ENCODE measurements around the gene KPNA5. TPM values are rescaled to one million over a fixed set of nuclear protein-coding genes. Genes with fewer than 3 reads are reported as not detected.

Gene KPNA5
- total and polyA plus RNA-seq, 11 donors, result 1.6 to 12.5 (median 7.7) TPM

DNA sequence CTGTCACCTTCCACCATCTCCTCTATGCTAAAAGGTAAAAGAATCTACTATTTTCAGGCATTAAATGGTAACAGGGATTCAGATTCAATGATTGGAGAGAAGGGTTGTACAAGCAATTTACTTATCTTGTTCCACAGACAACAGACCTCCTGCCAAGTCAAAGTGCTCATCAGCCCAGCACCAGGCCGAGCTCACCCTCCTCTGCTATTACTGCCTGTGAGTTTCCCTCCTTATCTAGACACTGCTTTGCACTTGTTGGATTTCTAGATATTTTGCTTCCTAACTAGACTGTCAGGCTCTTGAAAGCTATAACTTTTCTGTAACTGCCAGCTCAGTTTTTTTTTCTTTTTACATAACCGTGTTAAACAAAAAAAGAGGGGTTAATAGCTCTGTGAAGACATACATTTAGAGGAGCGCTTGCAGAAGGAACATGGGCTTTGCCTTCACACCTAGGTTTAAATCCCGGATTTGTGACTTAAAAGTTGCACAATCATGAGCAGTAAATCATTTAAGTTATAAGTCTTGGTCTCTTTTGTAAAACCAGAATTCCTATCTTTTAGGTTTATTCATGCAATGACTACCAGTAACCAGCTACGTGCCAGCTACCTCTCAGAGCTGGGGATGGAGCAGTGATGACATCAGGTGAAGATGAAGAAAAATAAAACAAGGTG lies 85.6 kb downstream of the KPNA5 start:
- H3K27ac ChIP-seq, result peak overlapping the region in 6 of 12 donors; percentile 1 to 54 (median 20)
- no peak for ATAC-seq

DNA sequence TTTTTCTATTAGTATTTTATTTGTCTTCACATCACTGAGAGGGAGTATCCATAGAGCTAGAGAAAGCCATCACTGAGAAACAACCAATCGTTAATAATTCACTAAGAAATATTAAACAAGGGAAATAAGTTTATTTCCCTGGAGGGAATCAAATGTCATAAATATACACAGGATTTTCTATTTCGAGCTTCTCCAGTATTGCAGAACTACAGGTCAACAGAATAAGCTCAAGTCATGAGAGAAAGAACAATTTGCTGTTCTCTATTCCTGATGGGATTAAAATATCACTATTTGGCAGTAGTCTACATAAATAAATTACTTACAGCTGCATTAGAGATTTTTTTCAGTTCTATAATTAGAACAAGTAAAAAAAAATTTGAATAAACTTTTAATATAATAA lies 86.7 kb downstream of the KPNA5 start:
- H3K27ac ChIP-seq, result peak overlapping the region in 2 of 12 donors; percentile 15 to 18
- intact Hi-C loops (cut with DNase I), result no loop called here

More for the DNA sequence above, 85.6 kb downstream of the KPNA5 start:
- Histone ChIP-seq H3K27me3 (peaks cover 0 to 57% (median 19%) of the 10 kb centered on the region in 9 donors), H3K9me3 (no peaks in the 10 kb centered on the region), H3K36me3 (no peaks in the 10 kb centered on the region), H3K4me1 (peaks cover 0 to 25% (median 6%) of the 10 kb centered on the region in 12 donors), H3K4me3 (no peak overlapping the region)
- no peak for TF ChIP-seq CTCF (IDR thresholded peaks at IDR 0.05)
- no peak for TF ChIP-seq POLR2A (IDR thresholded peaks at IDR 0.05)
- intact Hi-C loops (cut with DNase I), result no loop called here
- DNase-seq, result no peak
- WGBS, 4 donors, result 74 to 80% (median 77%) methylated on average over 5 of the region's 5 CpGs

DNA sequence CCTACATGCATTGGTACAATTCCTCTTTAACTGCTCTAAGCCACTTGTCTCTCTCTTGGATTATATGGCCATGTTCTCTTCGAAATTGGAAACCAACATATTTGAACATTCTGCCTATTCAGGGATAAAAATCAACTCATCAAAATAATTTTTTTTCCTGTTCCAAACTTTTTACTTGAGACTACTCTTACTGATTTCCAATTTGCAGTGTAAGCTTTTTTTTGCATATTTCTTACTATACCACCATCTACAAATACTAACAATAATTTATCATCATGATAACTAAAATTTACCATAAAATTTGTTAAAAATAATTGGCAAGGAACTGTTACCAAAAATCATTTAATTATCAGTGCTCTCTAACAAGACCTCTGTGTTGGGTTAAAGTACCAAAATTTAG lies 91.4 kb downstream of the KPNA5 start:
- H3K9me3 ChIP-seq, result no peaks in the 10 kb centered on the region
- peaks cover 0 to 3% (median 0%) of the 10 kb centered on the region in 9 donors for H3K27me3 ChIP-seq
- no peaks in the 10 kb centered on the region for H3K36me3 ChIP-seq
- DNase-seq, result no peak
- no peak overlapping the region for H3K4me3 ChIP-seq
- intact Hi-C loops (cut with DNase I), result loop anchor here in 2 of 10 donors (10.0 kb wide), 1 partner anchor 542 kb away; no protein-coding TSS in a partner anchor
- TF ChIP-seq POLR2A (IDR thresholded peaks at IDR 0.05) (no peak), CTCF (IDR thresholded peaks at IDR 0.05) (no peak)
- H3K27ac ChIP-seq, result no peak overlapping the region
- peaks cover 0 to 2% (median 0%) of the 10 kb centered on the region in 12 donors for H3K4me1 ChIP-seq
- 58 to 76% (median 67%) methylated on average over 1 of the region's 1 CpG for WGBS, 4 donors
- ATAC-seq, result no peak

More for the DNA sequence above, 86.7 kb downstream of the KPNA5 start:
- DNase-seq (no peak), ATAC-seq (peak in 2 of 4 donors; percentile 44 to 51)
- no peaks in the 10 kb centered on the region for H3K36me3 ChIP-seq
- H3K27me3 ChIP-seq, result peaks cover 0 to 49% (median 19%) of the 10 kb centered on the region in 9 donors
- TF ChIP-seq CTCF (IDR thresholded peaks at IDR 0.05) (no peak), POLR2A (IDR thresholded peaks at IDR 0.05) (no peak)
- 52 to 68% (median 58%) methylated on average over 2 of the region's 2 CpGs for WGBS, 4 donors
- H3K4me3 ChIP-seq, result no peak overlapping the region
- H3K9me3 ChIP-seq, result no peaks in the 10 kb centered on the region
- peaks cover 0 to 25% (median 6%) of the 10 kb centered on the region in 12 donors for H3K4me1 ChIP-seq

GRCh38 chr6:116773886-116774285 lies 92.9 kb downstream of the KPNA5 start:
- DNase-seq (no peak), ATAC-seq (no peak)
- no peak overlapping the region for H3K4me3 ChIP-seq
- no peak for TF ChIP-seq CTCF (IDR thresholded peaks at IDR 0.05)
- WGBS, 4 donors, result 61 to 65% (median 63%) methylated on average over 1 of the region's 1 CpG
- H3K27ac ChIP-seq, result no peak overlapping the region
- H3K36me3 ChIP-seq, result no peaks in the 10 kb centered on the region
- intact Hi-C loops (cut with DNase I), result loop anchor here in 2 of 10 donors (10.0 kb wide), 1 partner anchor 541 kb away; no protein-coding TSS in a partner anchor
- no peaks in the 10 kb centered on the region for H3K27me3 ChIP-seq
- no peaks in the 10 kb centered on the region for H3K9me3 ChIP-seq
- H3K4me1 ChIP-seq, result peaks cover 0 to 2% (median 0%) of the 10 kb centered on the region in 12 donors
